HEK293 (cell line): ENCODE data around the gene SHROOM3.

ENCODE experiments used
- CTCF ChIA-PET: fragments of 350-600 bp; formaldehyde crosslinking; extraction: SDS; loops from one replicate; lab custom pipeline; 2021; ENCODE audit warnings: antibody characterized with exemption; lab: Yijun Ruan, JAX
- POLR2A ChIA-PET: fragments of 300-600 bp; formaldehyde crosslinking; extraction: SDS; loops from one replicate; lab custom pipeline; 2020; ENCODE audit warnings: antibody characterized with exemption, inconsistent platforms; lab: Yijun Ruan, JAX
- H3K27ac ChIP-seq: fragments of 200-500 bp; sonication (Bioruptor generic); 2 replicates; pipeline ENCODE4 v1.5.1; 2014; ENCODE audit warnings: low read depth, low read length, control low read depth, inconsistent platforms; ENCODE audit errors: extremely low read depth
- H3K36me3 ChIP-seq, 2 experiments: fragments of 200-500 bp in 1 of 2; sonication (Bioruptor generic) in 1 of 2; 1 replicate in 1 of 2; 2 replicates in 1 of 2; pipeline ENCODE4 v1.5.1; 2014 to 2017; ENCODE audit warnings: inconsistent platforms in 2 of 2, low read length in 2 of 2; ENCODE audit not compliant: control insufficient read depth in 2 of 2, insufficient read depth in 1 of 2
- H3K4me1 ChIP-seq: fragments of 200-500 bp; sonication (Bioruptor generic); 2 replicates; pipeline ENCODE4 v1.5.1; 2014; ENCODE audit warnings: mild to moderate bottlenecking, low read length, inconsistent platforms; ENCODE audit not compliant: control insufficient read depth, insufficient read depth
- H3K4me3 ChIP-seq: 2 replicates; pipeline ENCODE4 v1.5.1; 2011; ENCODE audit warnings: low read depth, mild to moderate bottlenecking, control low read depth, low read length, moderate library complexity
- H3K9me3 ChIP-seq: fragments of 200-500 bp; sonication (Bioruptor generic); 2 replicates; pipeline ENCODE4 v1.5.1; 2014; ENCODE audit warnings: low read depth, low read length, inconsistent platforms; ENCODE audit not compliant: control insufficient read depth, insufficient read depth
- IKZF3 ChIP-seq: fragments of 450-650 bp; IDR thresholded peaks from 2 replicates; pipeline ENCODE4 v1.5.0; 2018; ENCODE audit warnings: missing biosample characterization, mild to moderate bottlenecking, missing genetic modification characterization, moderate library complexity
- KLF1 ChIP-seq: fragments of 450-650 bp; formaldehyde crosslinking; IDR thresholded peaks from 2 replicates; pipeline ENCODE4 v1.5.1; 2016; ENCODE audit warnings: missing biosample characterization, missing genetic modification characterization
- KLF7 ChIP-seq: fragments of 450-650 bp; formaldehyde crosslinking; IDR thresholded peaks from 2 replicates; pipeline ENCODE4 v1.5.1; 2016; ENCODE audit warnings: missing biosample characterization, missing genetic modification characterization, borderline replicate concordance
- WT1 ChIP-seq: fragments of 450-650 bp; formaldehyde crosslinking; IDR thresholded peaks from 2 replicates; pipeline ENCODE4 v1.5.1; 2016; ENCODE audit warnings: missing biosample characterization, missing genetic modification characterization
- ZEB2 ChIP-seq: fragments of 450-650 bp; formaldehyde crosslinking; IDR thresholded peaks from 2 replicates; pipeline ENCODE4 v1.5.1; 2016; ENCODE audit warnings: missing biosample characterization, missing genetic modification characterization
- ZFP37 ChIP-seq: fragments of 450-650 bp; formaldehyde crosslinking; IDR thresholded peaks from 2 replicates; pipeline ENCODE4 v1.5.1; 2016; ENCODE audit warnings: missing biosample characterization, missing genetic modification characterization
- ZNF138 ChIP-seq: fragments of 450-650 bp; formaldehyde crosslinking; IDR thresholded peaks from 2 replicates; pipeline ENCODE4 v1.5.1; 2016; ENCODE audit warnings: missing biosample characterization, missing genetic modification characterization, borderline replicate concordance
- ZNF175 ChIP-seq: fragments of 450-650 bp; formaldehyde crosslinking; IDR thresholded peaks from 2 replicates; pipeline ENCODE4 v1.5.1; 2016; ENCODE audit warnings: missing biosample characterization, missing genetic modification characterization
- ZNF223 ChIP-seq: fragments of 450-650 bp; formaldehyde crosslinking; IDR thresholded peaks from 2 replicates; pipeline ENCODE4 v1.5.1; 2016; ENCODE audit warnings: missing biosample characterization, missing genetic modification characterization
- ZNF585B ChIP-seq: fragments of 450-650 bp; formaldehyde crosslinking; IDR thresholded peaks from 2 replicates; pipeline ENCODE4 v1.5.1; 2016; ENCODE audit warnings: missing biosample characterization, missing genetic modification characterization
- ZNF777 ChIP-seq: fragments of 450-650 bp; formaldehyde crosslinking; IDR thresholded peaks from 2 replicates; pipeline ENCODE4 v1.5.1; 2017; ENCODE audit warnings: missing biosample characterization, missing genetic modification characterization, borderline replicate concordance
- TF ChIP-seq, protein P1 (sequence below): fragments of 450-650 bp; formaldehyde crosslinking; IDR thresholded peaks from 2 replicates; pipeline ENCODE4 v1.5.0; 2017; ENCODE audit warnings: missing biosample characterization, missing genetic modification characterization, borderline replicate concordance
- TF ChIP-seq, protein P2 (sequence below): fragments of 450-650 bp; formaldehyde crosslinking; conservative IDR thresholded peaks from 2 replicates; pipeline ENCODE4 v1.5.1; 2016; ENCODE audit warnings: low read depth, missing biosample characterization, missing genetic modification characterization
- TF ChIP-seq, protein P3 (sequence below): fragments of 450-650 bp; IDR thresholded peaks from 2 replicates; pipeline ENCODE4 v1.5.1; 2018; ENCODE audit warnings: missing biosample characterization, missing genetic modification characterization
- TF ChIP-seq, protein P4 (sequence below): fragments of 450-650 bp; formaldehyde crosslinking; IDR thresholded peaks from 2 replicates; pipeline ENCODE4 v1.5.1; 2016; ENCODE audit warnings: missing biosample characterization, missing genetic modification characterization

SHROOM3 gene

DNA sequence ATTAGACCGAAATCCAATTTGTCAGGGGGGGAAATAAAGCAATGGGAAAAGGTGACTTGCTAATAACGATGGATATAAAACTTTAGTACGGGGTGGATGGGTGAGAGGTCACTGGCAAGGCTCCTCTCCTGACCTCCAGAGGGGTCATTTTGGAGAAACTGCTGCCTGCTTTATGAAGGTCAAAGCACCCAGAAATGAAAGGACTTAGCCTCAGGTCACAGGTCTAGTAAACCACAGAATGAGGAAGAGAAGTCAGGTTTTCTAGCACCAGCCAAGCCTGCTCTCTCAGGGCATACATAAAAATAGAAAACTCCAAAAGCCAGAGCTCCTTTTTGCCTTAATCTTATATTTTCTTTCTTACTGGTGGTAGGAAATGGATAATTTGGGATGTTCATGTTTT lies 134.2 kb downstream of the SHROOM3 start (continued):
- TF ChIP-seq WT1 (no peak), ZNF138 (tag by site-specific recombination) (no peak), KLF1 (tag by site-specific recombination) (no peak), ZEB2 (tag by site-specific recombination) (no peak), IKZF3 (tag by site-specific recombination) (no peak), KLF7 (tag by site-specific recombination) (no peak)
- TF ChIP-seq, protein P1, sequence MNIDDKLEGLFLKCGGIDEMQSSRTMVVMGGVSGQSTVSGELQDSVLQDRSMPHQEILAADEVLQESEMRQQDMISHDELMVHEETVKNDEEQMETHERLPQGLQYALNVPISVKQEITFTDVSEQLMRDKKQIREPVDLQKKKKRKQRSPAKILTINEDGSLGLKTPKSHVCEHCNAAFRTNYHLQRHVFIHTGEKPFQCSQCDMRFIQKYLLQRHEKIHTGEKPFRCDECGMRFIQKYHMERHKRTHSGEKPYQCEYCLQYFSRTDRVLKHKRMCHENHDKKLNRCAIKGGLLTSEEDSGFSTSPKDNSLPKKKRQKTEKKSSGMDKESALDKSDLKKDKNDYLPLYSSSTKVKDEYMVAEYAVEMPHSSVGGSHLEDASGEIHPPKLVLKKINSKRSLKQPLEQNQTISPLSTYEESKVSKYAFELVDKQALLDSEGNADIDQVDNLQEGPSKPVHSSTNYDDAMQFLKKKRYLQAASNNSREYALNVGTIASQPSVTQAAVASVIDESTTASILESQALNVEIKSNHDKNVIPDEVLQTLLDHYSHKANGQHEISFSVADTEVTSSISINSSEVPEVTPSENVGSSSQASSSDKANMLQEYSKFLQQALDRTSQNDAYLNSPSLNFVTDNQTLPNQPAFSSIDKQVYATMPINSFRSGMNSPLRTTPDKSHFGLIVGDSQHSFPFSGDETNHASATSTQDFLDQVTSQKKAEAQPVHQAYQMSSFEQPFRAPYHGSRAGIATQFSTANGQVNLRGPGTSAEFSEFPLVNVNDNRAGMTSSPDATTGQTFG: no peak

DNA sequence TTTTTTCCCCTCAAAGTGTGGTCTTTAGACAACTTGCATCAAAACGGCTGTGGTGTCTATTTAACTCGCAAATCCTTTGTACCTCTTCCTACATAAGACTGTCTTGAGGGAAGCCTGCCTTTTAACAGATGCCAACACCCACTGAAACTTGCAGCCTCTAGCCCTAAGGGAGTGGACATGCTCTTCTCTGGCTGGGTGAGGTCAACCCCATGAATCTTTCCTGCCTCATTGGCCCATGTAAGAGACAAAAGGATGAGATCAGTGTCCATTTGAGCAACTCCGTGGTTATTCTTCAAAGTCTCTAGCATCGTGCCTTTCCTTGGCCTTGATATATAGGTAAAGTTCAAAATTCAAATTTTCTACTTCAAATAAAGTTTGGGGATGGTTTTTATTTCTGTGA lies 134.7 kb downstream of the SHROOM3 start:
- H3K9me3 ChIP-seq: no peaks in the 10 kb centered on the region
- POLR2A ChIA-PET: no interaction called here
- TF ChIP-seq, protein P2, sequence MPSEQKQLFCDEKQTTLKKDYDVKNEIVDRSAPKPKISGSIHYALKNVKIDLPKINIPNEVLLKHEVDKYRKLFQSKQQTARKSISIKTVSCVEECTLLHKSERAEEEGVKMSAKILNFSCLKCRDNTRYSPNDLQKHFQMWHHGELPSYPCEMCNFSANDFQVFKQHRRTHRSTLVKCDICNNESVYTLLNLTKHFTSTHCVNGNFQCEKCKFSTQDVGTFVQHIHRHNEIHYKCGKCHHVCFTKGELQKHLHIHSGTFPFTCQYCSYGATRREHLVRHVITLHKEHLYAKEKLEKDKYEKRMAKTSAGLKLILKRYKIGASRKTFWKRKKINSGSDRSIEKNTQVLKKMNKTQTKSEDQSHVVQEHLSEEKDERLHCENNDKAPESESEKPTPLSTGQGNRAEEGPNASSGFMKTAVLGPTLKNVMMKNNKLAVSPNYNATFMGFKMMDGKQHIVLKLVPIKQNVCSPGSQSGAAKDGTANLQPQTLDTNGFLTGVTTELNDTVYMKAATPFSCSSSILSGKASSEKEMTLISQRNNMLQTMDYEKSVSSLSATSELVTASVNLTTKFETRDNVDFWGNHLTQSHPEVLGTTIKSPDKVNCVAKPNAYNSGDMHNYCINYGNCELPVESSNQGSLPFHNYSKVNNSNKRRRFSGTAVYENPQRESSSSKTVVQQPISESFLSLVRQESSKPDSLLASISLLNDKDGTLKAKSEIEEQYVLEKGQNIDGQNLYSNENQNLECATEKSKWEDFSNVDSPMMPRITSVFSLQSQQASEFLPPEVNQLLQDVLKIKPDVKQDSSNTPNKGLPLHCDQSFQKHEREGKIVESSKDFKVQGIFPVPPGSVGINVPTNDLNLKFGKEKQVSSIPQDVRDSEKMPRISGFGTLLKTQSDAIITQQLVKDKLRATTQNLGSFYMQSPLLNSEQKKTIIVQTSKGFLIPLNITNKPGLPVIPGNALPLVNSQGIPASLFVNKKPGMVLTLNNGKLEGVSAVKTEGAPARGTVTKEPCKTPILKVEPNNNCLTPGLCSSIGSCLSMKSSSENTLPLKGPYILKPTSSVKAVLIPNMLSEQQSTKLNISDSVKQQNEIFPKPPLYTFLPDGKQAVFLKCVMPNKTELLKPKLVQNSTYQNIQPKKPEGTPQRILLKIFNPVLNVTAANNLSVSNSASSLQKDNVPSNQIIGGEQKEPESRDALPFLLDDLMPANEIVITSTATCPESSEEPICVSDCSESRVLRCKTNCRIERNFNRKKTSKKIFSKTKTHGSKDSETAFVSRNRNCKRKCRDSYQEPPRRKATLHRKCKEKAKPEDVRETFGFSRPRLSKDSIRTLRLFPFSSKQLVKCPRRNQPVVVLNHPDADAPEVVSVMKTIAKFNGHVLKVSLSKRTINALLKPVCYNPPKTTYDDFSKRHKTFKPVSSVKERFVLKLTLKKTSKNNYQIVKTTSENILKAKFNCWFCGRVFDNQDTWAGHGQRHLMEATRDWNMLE (tag by site-specific recombination): no peak
- TF ChIP-seq ZNF175 (tag by site-specific recombination) (no peak), ZFP37 (tag by site-specific recombination) (no peak), ZNF223 (tag by site-specific recombination) (no peak), ZNF777 (tag by site-specific recombination) (no peak), ZNF585B (tag by site-specific recombination) (no peak)
- TF ChIP-seq, protein P3, sequence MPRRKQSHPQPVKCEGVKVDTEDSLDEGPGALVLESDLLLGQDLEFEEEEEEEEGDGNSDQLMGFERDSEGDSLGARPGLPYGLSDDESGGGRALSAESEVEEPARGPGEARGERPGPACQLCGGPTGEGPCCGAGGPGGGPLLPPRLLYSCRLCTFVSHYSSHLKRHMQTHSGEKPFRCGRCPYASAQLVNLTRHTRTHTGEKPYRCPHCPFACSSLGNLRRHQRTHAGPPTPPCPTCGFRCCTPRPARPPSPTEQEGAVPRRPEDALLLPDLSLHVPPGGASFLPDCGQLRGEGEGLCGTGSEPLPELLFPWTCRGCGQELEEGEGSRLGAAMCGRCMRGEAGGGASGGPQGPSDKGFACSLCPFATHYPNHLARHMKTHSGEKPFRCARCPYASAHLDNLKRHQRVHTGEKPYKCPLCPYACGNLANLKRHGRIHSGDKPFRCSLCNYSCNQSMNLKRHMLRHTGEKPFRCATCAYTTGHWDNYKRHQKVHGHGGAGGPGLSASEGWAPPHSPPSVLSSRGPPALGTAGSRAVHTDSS (tag by site-specific recombination): no peak
- TF ChIP-seq, protein P4, sequence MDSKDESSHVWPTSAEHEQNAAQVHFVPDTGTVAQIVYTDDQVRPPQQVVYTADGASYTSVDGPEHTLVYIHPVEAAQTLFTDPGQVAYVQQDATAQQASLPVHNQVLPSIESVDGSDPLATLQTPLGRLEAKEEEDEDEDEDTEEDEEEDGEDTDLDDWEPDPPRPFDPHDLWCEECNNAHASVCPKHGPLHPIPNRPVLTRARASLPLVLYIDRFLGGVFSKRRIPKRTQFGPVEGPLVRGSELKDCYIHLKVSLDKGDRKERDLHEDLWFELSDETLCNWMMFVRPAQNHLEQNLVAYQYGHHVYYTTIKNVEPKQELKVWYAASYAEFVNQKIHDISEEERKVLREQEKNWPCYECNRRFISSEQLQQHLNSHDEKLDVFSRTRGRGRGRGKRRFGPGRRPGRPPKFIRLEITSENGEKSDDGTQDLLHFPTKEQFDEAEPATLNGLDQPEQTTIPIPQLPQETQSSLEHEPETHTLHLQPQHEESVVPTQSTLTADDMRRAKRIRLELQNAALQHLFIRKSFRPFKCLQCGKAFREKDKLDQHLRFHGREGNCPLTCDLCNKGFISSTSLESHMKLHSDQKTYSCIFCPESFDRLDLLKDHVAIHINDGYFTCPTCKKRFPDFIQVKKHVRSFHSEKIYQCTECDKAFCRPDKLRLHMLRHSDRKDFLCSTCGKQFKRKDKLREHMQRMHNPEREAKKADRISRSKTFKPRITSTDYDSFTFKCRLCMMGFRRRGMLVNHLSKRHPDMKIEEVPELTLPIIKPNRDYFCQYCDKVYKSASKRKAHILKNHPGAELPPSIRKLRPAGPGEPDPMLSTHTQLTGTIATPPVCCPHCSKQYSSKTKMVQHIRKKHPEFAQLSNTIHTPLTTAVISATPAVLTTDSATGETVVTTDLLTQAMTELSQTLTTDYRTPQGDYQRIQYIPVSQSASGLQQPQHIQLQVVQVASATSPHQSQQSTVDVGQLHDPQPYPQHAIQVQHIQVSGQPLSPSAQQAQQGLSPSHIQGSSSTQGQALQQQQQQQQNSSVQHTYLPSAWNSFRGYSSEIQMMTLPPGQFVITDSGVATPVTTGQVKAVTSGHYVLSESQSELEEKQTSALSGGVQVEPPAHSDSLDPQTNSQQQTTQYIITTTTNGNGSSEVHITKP (tag by site-specific recombination): no peak
- TF ChIP-seq, all 188 proteins: peak for 0
- Histone ChIP-seq H3K27ac (no peak overlapping the region), H3K4me3 (no peak overlapping the region), H3K36me3 (no peaks in the 10 kb centered on the region), H3K4me1 (peaks cover 9% of the 10 kb centered on the region)
- CTCF ChIA-PET: interaction anchor here (0.8 to 1.0 kb wide), 2 partner anchors 38 to 178 kb away, joined by 3 to 4 read pairs; no protein-coding TSS in a partner anchor
